DND-41 (cell line): Measurements from ENCODE around the gene LSR.

Experiments used
- EZH2 ChIP-seq: IDR thresholded peaks from 3 replicates; pipeline ENCODE4 v1.6.1; 2012; ENCODE audit warnings: borderline replicate concordance, low read depth, mild to moderate bottlenecking, moderate library complexity, low read length, inconsistent platforms; ENCODE audit not compliant: severe bottlenecking
- TF ChIP-seq, protein P1 (sequence below): IDR thresholded peaks from 2 replicates; pipeline ENCODE4 v1.5.1; 2012; ENCODE audit warnings: borderline replicate concordance, low read length, moderate library complexity, mild to moderate bottlenecking; ENCODE audit not compliant: poor library complexity, severe bottlenecking; ENCODE audit errors: extremely low read depth

DNA sequence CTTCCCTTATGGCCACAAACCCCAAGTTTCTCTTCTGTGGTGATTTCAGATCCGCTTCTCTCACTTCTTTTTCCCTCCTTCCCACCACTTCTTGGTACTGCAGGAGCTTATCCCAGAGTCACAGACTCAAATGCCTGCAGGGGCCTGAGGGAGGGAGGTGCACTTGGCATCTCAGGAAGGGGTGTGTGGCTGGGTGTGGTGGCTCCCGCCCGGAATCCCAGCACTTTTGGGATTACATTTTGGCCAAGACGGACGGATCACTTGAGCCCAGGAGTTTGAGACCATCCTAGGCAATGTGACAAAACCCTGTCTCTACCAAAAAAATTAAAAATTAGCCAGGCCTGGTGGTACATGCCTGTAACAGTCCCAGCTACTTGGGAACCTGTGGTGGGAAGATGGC lies 25.5 kb downstream of the LSR start:
- TF ChIP-seq, protein P1, sequence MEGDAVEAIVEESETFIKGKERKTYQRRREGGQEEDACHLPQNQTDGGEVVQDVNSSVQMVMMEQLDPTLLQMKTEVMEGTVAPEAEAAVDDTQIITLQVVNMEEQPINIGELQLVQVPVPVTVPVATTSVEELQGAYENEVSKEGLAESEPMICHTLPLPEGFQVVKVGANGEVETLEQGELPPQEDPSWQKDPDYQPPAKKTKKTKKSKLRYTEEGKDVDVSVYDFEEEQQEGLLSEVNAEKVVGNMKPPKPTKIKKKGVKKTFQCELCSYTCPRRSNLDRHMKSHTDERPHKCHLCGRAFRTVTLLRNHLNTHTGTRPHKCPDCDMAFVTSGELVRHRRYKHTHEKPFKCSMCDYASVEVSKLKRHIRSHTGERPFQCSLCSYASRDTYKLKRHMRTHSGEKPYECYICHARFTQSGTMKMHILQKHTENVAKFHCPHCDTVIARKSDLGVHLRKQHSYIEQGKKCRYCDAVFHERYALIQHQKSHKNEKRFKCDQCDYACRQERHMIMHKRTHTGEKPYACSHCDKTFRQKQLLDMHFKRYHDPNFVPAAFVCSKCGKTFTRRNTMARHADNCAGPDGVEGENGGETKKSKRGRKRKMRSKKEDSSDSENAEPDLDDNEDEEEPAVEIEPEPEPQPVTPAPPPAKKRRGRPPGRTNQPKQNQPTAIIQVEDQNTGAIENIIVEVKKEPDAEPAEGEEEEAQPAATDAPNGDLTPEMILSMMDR, result no peak
- TF ChIP-seq EZH2, result no peak
